GM12873 (cell line): ENCODE results near the gene DRD1.

Source experiments
- CTCF ChIP-seq: IDR thresholded peaks from 2 replicates; pipeline ENCODE4 v1.5.1; 2012; ENCODE audit warnings: low read depth, mild to moderate bottlenecking, moderate library complexity, low read length, control low read depth; ENCODE audit not compliant: insufficient read depth; ENCODE audit errors: missing control alignments

The DRD1 gene

GRCh38 chr5:175393897-175394296 lies 50.1 kb downstream of the DRD1 start:
- no peak for TF ChIP-seq CTCF

- TF ChIP-seq CTCF = no peak
Measured at GRCh38 chr5:175392236-175392635, 51.7 kb downstream of the DRD1 start.

GRCh38 chr5:175390352-175391083 lies 53.5 kb downstream of the DRD1 start:
- TF ChIP-seq CTCF = no peak
